Gastrocnemius medialis (tissue), 4 donors: ENCODE results near the gene ISG15. TPM values are rescaled to one million over a fixed set of nuclear protein-coding genes. Genes with fewer than 3 reads are reported as not detected.

Source experiments
- ATAC-seq, 2 donors: fragments of 150-250 bp; one replicate each; pipeline ENCODE4 v1.9.1; 2016
- DNase-seq, 2 donors: peaks; one replicate each; pipeline ENCODE4 v3.0.0-alpha.2; 2019
- H3K27ac ChIP-seq, 4 donors: fragments of 200-600 bp; sonication (generic); 1 replicate in 1 of 4; 2 replicates in 3 of 4; pipeline ENCODE4 v1.5.1; 2016 to 2018; ENCODE audit warnings: mild to moderate bottlenecking in 2 of 4, moderate library complexity in 1 of 4
- H3K27me3 ChIP-seq, 3 donors: fragments of 200-600 bp; sonication (generic) in 2 of 3; 1 replicate in 1 of 3; 2 replicates in 2 of 3; pipeline versions ENCODE4 v1.5.1 to v1.6.0; 2016 to 2019; ENCODE audit warnings: mild to moderate bottlenecking in 1 of 3, moderate library complexity in 1 of 3
- H3K36me3 ChIP-seq, 2 donors: fragments of 200-600 bp; sonication (generic) in 1 of 2; one replicate each; pipeline ENCODE4 v1.5.1; 2017 to 2018
- H3K4me1 ChIP-seq, 2 donors: fragments of 200-600 bp; sonication (generic) in 1 of 2; one replicate each; pipeline ENCODE4 v1.5.1; 2016 to 2017; ENCODE audit warnings: mild to moderate bottlenecking in 2 of 2
- H3K4me3 ChIP-seq, 4 donors: fragments of 200-600 bp; sonication (generic) in 3 of 4; 1 replicate in 1 of 4; 2 replicates in 3 of 4; pipeline ENCODE4 v1.5.1; 2016 to 2019; ENCODE audit warnings: mild to moderate bottlenecking in 2 of 4
- H3K9me3 ChIP-seq, 3 donors: fragments of 200-600 bp; sonication (generic) in 2 of 3; 1 replicate in 1 of 3; 2 replicates in 2 of 3; pipeline ENCODE4 v1.5.1; 2016 to 2019
- POLR2A ChIP-seq, 2 donors: fragments of 450-650 bp; IDR thresholded peaks; one replicate each; pipeline ENCODE4 v1.6.1; 2017; ENCODE audit warnings: antibody characterized with exemption in 2 of 2, mild to moderate bottlenecking in 2 of 2, moderate library complexity in 2 of 2
- in situ Hi-C, 4 donors: fragments of 200-750 bp; cut with MboI; loops; one replicate each; pipeline versions ENCODE4 v1.15.0 to v1.8.0; 2017; ENCODE audit warnings: low sequenced_read_pairs in 4 of 4
- intact Hi-C: fragments of 100-400 bp; cut with DNase I; formaldehyde crosslinking; loops from one replicate; pipeline ENCODE4 v1.15.1; 2023; ENCODE audit warnings: low total_unique reads
- total RNA-seq, 4 donors: library from RNA; depleted of rRNA; stranded (reverse); fragments of >200 nt; gene quantifications; one replicate each; pipeline versions ENCODE4 v1.1.0 to v1.2.3, GENCODE V29; 2016
- TF ChIP-seq, protein P1 (sequence below), 5 experiments: fragments of 450-650 bp in 3 of 5; fragments of 200-600 bp in 2 of 5; sonication (generic) in 2 of 5; IDR thresholded peaks in 4 of 5; conservative IDR thresholded peaks in 1 of 5; 1 replicate in 4 of 5; 2 replicates in 1 of 5; pipeline ENCODE4 v1.5.1; 2016 to 2019; ENCODE audit warnings: antibody characterized with exemption in 5 of 5, mild to moderate bottlenecking in 3 of 5, moderate library complexity in 3 of 5

ISG15 gene
- total RNA-seq, 4 donors from 2014 or later = 4.3 to 37.6 (median 10.2) TPM

DNA sequence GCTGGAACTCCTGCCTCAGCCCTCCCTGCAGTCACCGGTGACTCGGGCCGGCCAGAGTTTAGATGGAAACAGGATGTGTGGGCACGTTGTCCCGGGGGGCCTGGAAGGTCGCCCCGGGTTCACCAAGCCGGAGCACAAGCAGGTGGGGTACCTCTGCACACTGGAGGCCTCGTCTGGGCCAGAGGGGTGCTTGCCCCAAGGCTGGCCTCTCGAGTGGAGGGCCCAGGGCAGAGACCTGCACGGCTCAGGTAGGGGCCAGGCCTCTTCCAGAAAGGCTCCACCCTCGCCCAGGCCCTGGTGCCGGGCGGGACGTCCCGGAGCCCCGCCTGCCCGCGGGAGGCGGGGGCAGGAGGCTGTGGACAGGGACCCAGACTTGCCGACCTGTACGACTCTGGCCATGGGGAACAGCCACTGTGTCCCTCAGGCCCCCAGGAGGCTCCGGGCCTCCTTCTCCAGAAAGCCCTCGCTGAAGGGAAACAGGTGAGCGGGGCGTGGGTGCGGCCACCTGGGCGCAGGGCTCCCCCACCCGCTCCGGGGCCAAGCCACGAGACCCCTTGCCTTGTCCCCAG is 47.1 kb upstream of the ISG15 start, which contains the start of gene PLEKHN1:
PLEKHN1 (plus strand) TSS at position 348 of the 569 bp plus-strand sequence; CDS start at position 398, 50 bp downstream.
- Histone ChIP-seq H3K27ac (peak within 1 kb of the TSS in 2 of 4 donors; percentile 22 to 46), H3K9me3 (no peaks in the 10 kb centered on the region), H3K4me3 (peak within 1 kb of the TSS; percentile 57 to 66 (median 66)), H3K36me3 (peaks cover 0 to 2% of the 10 kb centered on the region in 2 donors), H3K4me1 (peaks cover 5 to 7% of the 10 kb centered on the region in 2 donors), H3K27me3 (peaks cover 6 to 37% (median 22%) of the 10 kb centered on the region in 3 donors)
- intact Hi-C loops = no loop called here
- no peak for ATAC-seq
- no peak for TF ChIP-seq POLR2A (IDR thresholded peaks at IDR 0.05)
- TF ChIP-seq, protein P1, sequence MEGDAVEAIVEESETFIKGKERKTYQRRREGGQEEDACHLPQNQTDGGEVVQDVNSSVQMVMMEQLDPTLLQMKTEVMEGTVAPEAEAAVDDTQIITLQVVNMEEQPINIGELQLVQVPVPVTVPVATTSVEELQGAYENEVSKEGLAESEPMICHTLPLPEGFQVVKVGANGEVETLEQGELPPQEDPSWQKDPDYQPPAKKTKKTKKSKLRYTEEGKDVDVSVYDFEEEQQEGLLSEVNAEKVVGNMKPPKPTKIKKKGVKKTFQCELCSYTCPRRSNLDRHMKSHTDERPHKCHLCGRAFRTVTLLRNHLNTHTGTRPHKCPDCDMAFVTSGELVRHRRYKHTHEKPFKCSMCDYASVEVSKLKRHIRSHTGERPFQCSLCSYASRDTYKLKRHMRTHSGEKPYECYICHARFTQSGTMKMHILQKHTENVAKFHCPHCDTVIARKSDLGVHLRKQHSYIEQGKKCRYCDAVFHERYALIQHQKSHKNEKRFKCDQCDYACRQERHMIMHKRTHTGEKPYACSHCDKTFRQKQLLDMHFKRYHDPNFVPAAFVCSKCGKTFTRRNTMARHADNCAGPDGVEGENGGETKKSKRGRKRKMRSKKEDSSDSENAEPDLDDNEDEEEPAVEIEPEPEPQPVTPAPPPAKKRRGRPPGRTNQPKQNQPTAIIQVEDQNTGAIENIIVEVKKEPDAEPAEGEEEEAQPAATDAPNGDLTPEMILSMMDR (IDR thresholded peaks at IDR 0.05 in 4 of 5, conservative IDR thresholded peaks at IDR 0.05 in 1 of 5) = no peak
- peak in 1 of 2 donors; percentile 21 for DNase-seq
- in situ Hi-C loops = no loop called here

DNA sequence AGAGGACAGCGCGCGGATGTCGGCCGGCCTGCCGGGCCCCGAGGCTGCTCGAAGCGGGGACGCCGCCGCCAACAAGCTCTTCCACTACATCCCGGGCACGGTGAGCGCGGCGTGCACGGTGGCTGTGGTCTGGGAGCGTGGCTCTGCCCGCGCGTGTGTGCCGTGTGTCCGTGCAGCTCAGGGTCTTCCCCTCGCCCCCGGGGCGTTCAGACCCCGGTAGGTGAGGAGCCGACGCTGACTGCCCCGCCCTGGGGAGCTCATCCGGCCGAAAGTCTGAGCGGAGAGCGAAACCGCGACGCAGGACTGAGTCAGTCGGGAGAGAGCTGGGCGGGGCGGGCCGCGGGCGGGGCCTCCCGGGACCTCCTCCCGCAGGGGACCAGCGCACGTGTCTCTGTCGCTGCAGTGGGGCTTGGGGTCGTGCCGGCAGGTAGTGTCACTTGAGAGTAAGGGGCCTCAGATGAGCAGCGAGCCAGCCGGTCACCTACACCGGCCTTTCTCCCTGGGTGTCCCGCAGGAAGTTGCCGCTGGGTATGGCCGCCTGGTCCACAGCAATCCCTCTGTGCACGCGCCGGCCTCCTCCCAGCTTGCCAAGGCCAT is 46.5 kb upstream of the ISG15 start:
- Histone ChIP-seq H3K27me3 (peaks cover 6 to 37% (median 23%) of the 10 kb centered on the region in 3 donors), H3K4me1 (peaks cover 5 to 12% of the 10 kb centered on the region in 2 donors), H3K36me3 (peaks cover 0 to 2% of the 10 kb centered on the region in 2 donors), H3K9me3 (no peaks in the 10 kb centered on the region), H3K4me3 (peak overlapping the region; percentile 57 to 66 (median 66)), H3K27ac (peak overlapping the region in 2 of 4 donors; percentile 22 to 46)
- TF ChIP-seq, protein P1 (IDR thresholded peaks at IDR 0.05 in 4 of 5, conservative IDR thresholded peaks at IDR 0.05 in 1 of 5) = no peak
- peak in 1 of 2 donors; percentile 37 for TF ChIP-seq POLR2A (IDR thresholded peaks at IDR 0.05)
- peak; percentile 31 to 46 for ATAC-seq
- intact Hi-C loops (no loop called here), in situ Hi-C loops (no loop called here)
- DNase-seq = peak in 1 of 2 donors; percentile 50

DNA sequence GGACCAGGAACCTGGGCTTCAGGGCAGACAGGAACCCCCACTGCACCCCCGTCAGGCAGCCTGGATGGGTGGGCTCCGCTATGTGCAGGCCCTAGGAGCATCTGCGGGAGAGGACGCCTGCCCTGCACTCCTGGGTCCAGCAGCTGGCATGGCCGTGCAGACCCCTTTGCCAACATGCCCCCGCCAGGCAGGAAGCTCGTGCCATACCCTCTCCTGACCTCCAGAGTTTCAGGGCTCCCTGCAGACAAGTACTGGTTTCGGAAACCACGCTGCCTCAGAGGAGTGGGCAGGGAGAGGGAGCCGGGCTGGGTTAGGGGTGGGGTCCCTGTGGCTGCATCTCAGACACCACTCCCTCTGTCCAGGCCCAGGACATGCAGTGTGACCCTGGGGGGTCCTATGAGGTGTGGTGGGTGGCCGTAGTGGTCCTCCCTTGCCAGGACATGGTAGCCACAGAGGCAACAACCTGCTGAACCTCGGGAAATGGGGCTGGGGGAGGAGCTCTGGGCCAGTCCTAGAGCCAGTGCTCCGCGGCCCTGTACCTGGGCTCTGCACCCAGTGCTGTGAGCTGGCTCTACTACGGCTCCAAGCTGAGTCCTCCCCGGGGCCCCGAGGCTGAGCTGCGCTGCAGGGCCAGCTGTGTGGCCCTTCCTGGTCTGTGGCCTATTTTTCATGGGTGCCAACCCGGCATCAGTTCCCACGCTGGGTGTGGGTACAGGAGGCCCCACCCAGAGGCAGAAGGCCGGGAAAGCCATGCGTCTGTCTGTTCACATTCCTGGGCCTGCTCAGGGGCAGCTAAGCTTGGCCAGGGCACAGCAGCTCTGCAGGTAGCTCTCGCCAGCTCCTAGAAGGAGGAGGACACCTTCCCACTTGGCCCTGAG is 45.6 kb upstream of the ISG15 start:
- Histone ChIP-seq H3K27ac (no peak overlapping the region), H3K4me1 (peaks cover 5 to 20% of the 10 kb centered on the region in 2 donors), H3K36me3 (peaks cover 0 to 2% of the 10 kb centered on the region in 2 donors), H3K4me3 (no peak overlapping the region), H3K27me3 (peaks cover 6 to 37% (median 23%) of the 10 kb centered on the region in 3 donors), H3K9me3 (no peaks in the 10 kb centered on the region)
- TF ChIP-seq, protein P1 (IDR thresholded peaks at IDR 0.05 in 4 of 5, conservative IDR thresholded peaks at IDR 0.05 in 1 of 5) = no peak
- no peak for TF ChIP-seq POLR2A (IDR thresholded peaks at IDR 0.05)
- DNase-seq = peak in 1 of 2 donors; percentile 28
- in situ Hi-C loops = no loop called here
- intact Hi-C loops = no loop called here
- no peak for ATAC-seq

DNA sequence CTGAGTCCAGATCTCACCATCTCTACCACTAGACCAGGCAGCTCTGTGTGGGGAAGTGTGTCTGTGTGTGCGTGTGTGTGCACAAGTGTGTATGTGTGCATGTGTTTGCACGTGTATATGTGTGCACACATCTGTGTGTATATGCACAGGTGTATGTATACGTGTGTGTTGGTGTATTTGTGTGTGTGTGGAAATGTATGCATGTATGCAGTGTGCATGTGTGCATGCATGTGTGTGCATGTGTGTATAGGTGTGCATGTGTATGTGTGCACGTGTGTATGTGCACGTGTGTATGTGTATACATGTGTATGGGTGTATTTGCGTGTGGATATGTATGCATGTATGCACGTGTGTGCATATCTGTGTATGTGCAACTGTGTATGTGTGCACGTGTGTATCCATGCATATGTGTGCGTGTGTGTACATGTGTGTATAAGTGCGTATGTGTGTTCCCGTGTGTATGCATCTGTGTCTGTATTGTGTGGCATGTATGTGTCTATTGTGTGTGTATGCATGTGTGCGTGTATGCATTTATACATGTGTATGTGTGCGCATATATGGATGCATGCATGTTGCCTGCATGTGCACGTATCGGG is 43.9 kb upstream of the ISG15 start:
- H3K27ac ChIP-seq = no peak overlapping the region
- no peaks in the 10 kb centered on the region for H3K36me3 ChIP-seq
- intact Hi-C loops = no loop called here
- H3K27me3 ChIP-seq = peaks cover 6 to 37% (median 23%) of the 10 kb centered on the region in 3 donors
- TF ChIP-seq POLR2A (IDR thresholded peaks at IDR 0.05) = no peak
- TF ChIP-seq, protein P1 (IDR thresholded peaks at IDR 0.05 in 4 of 5, conservative IDR thresholded peaks at IDR 0.05 in 1 of 5) = no peak
- no peaks in the 10 kb centered on the region for H3K9me3 ChIP-seq
- no peak for ATAC-seq
- in situ Hi-C loops = no loop called here
- peaks cover 5 to 29% of the 10 kb centered on the region in 2 donors for H3K4me1 ChIP-seq
- peak in 1 of 2 donors; percentile 26 for DNase-seq
- H3K4me3 ChIP-seq = no peak overlapping the region
